ENCODE measurements around the gene ENPP6.

The ENPP6 gene

DNA sequence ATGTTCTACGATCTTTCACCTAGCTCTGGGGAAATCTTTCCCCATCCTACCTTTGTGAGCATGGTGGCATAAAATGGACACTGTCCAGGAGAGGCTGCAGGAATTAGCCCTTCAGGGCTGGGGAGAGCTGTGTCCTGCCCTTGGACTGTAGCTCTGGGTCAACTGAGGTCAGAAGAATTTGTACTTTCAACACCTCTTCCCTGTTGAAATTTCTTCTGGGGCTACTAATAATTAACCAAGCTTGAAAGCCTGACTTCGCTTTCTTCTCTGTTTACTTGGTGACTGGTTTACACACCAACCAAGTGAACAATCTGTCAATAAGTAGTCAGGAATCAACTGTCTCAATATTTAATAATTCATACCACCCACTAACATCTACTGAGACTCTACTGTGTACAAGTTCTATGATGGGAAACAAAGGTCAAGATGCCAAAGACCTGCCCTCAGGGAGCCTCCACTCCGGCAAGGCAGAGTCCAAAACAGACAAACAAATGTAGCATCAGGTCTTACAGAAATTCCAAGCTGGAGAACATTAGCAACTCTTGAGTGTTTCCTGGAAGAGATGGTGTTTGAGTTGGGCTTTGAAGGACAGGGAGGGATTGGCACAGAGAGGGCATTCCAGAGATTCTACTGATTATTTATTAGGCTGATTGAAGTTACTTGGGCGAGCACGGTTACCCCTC, 113.1 kb downstream of the ENPP6 start:
- no peak for DNase-seq (ENCODE audit: low read depth)

DNA sequence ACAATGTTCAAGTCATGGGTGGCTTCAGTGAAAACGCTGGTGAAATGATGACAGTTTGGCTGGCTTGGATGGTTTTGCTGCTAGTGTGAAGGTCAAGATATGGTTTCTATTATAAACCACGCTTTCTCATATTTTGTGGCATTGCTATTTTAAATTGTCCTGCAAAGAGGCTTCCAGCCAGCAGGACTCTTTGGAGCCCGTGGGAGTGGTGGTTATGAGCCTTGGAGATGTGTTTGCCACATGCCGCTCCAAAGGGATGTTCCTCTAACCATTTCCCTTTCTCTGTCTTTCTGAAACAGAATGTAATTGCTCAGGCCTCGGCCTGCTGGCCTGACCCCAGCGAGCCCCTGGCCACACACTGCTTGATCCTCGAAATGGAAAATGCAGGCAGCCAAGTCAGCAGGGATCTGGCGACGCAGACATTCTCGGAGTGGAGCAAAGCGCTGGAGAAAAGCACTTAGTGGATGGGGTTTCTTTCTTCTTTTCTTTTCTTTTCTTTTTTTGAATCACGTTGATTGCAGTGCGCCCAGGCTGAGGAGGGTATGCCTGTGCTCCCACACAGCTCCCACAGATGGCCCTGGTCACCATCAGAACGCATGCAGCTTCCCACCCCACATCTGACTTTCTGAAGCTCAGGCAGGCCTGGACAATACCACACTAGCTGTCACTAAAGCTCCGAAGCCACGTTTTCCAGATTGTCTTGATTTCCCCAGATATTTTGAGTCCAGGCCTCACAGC, 114.0 kb downstream of the ENPP6 start:
- no peak for DNase-seq (ENCODE audit: low read depth)

DNA sequence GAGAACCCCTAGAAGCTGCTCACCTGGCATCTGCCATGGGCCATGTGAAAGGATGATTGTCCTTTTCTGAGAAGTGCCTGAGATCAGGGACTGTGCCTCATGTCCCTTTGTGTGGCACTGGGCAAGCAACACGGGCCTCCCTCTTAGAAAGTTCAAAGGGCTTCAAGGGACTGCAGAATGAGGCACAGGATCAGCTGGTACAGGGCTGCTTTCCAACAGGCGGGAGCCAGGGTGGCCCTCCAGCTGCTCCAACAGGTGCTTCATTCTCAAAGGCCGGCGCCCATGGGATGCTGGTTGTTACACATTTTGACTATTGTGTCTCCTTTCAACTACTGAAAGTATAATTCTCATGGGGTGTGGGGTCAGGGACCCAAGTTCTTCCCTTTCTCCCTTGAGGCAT, 114.7 kb downstream of the ENPP6 start:
- DNase-seq (ENCODE audit: low read depth) = no peak

DNA sequence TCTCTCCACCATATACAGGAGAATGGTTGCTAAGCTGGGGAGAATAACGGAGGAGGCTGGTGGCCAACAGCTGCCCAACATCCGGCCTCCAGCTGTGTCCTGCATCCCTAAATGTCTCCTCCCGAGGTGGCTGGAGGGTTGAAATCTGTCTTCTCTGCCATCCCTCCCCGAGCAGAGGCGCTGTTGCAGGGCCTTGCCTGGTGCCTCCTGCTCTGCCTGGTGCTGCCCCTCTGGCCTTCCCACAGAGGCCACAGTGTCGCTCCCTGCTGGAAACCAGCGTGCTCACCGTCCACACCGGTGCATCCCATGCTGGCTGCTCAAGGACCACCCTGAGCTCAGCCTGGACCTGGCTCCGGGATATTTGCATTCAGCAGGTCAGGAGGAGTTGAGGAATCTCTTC, 115.2 kb downstream of the ENPP6 start:
- no peak for DNase-seq (ENCODE audit: low read depth)

DNA sequence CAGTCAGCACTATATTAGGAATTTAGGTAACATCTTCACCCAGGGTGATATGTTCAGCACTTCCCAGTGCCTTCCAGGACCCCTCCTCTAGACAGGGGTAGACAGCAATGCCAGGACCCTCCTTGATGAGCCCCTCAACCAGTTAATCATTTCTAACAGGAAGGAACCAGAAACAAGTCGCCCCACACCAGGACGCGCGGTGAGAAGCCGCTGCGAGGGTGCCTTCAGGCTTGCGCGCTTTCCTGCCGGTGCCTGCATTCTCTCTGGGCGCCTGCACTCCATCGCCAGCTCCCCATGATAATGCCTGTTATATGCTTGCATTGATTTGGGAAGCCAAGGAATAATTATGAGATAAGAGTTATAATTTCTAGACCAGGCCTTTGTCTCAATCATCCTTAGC, 116.0 kb downstream of the ENPP6 start:
- DNase-seq (ENCODE audit: low read depth) = no peak

DNA sequence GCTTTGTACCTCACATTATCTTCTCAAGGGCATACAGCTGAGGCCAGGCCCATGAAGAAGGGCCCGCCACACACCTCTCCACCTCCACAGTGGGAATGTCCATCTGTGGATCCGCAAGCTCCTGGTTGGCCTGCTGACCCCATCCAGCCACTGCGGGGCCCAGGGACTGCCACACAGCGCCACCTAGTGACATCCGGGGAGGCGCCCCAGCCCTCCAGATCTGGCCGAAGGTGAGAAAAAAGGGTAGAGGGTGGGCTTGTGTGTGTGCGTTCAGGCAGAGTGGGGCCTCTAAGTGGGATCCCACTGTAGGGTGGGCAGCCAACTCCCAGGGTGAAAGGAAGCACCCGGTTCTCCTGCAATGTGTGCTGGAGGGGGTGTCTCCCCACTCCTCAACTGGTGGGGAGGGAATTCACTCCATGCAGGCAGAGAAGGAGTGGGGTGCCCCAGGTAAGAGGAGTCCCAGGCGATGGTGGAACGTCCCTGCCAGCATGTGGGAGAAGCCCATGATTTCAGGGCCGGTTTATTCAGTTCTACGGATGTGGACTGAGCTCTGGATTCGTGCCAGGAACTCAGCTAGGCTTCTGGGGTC, 117.3 kb downstream of the ENPP6 start:
- no peak for DNase-seq (ENCODE audit: low read depth)

DNA sequence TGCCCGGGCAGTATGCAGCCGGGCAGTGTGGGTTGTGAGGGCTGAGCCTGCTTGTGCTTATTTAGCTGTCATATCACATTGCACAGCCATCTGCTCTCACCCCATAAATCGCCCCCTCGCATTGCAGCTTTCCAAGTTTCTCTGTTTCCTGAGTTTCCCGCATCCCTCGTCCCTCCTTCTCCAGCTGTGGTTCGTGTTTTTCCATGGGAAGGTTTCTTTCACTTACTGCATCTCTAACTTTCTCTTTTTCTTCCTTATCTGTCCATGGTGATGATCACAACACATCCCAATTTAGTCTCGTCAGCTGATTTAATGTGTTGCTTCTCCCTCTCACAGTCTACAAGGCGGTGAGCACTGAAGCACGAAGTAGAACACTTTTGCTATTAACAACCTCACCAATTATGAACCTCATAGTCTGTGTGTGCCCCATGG, 118.1 kb downstream of the ENPP6 start:
- DNase-seq (ENCODE audit: low read depth) = no peak

DNA sequence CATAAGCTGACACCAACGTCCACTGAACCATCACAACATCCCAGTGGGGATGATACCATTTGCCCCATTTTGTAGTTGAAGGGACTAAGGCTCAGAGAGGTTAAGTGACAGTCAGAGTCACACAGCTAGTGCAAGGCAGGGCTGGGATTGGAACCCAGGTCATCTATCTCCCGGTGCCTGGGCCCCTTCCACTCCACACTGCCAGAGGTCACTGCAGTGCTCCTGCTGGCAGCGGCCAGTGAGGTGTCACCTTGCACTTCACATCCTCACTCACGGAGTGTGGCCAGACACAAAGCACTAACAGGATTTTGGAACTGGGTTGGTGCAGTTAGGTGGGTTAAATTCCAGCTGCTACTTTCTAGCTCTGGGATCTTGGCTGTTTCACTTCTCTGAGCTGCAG, 118.7 kb downstream of the ENPP6 start:
- DNase-seq (ENCODE audit: low read depth) = no peak

DNA sequence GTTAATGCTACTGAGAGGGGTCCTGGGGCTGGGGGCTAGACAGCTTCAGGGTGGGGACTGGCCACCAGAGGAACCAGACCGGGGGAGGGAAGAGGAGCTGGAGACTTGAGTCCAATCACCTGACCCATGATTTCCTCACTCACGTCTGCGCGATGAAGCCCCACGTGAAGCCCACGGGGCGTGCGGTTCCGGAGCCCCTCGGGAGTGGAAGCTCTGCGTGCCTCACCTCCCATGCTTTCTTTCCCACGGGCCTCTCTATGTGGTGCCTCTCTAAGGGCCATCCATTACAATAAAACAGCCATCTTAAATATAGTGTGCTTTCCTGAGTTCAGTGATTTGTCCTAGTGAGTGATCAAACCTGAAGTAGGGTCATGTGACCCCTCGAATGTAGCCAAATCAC, 119.9 kb downstream of the ENPP6 start:
- DNase-seq (ENCODE audit: low read depth) = no peak

DNA sequence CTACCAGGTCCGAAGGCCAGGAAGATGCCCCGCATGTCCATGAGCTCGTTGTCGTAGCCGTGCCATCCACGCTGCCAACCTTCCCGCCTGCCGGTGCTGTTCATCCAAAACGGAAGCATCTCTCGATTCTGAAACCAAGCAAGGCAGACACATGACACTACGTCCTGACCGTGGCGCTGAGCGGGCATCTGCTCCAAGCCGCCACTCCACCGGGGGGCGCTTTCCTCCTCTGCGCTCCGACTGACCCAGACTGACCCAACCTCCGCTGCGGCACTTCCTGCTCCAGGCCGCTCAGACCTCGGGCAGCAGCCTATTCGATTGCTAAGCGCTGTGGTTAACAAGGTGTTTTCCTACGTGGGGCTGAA, 120.5 kb downstream of the ENPP6 start:
- no peak for DNase-seq (ENCODE audit: low read depth)

DNA sequence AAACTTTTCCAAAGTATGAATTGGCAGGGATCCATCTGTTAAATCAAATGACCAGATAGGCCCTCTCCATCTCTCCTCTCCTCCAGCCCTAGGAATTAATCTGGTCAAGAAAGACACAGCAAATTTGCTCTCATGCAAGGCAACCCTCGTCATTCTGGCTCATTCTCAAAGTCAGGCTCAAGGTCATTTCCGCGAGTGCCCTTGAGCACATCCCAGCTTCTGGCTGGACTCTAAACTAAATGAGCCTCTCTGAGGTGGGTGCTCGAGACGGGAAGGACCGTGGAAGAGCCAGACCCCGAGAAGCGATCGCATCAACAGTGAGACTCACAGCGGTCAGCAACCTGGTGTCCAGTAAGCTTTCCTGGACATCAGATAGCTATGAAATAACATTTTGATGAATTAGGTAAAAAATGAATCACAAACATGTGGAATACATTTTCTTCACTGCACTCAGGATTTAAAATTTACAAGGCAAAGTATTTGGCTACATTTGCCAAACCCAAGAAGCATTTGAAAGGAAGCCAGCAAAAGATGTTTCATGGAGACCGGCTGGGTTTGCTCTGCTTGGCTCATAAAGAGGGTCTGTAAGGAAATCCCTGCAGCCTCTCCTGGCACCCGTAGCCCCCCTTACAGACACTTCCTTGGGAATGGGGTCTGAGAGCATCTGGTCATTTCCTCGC, 121.0 kb downstream of the ENPP6 start:
- DNase-seq (ENCODE audit: low read depth) = no peak

DNA sequence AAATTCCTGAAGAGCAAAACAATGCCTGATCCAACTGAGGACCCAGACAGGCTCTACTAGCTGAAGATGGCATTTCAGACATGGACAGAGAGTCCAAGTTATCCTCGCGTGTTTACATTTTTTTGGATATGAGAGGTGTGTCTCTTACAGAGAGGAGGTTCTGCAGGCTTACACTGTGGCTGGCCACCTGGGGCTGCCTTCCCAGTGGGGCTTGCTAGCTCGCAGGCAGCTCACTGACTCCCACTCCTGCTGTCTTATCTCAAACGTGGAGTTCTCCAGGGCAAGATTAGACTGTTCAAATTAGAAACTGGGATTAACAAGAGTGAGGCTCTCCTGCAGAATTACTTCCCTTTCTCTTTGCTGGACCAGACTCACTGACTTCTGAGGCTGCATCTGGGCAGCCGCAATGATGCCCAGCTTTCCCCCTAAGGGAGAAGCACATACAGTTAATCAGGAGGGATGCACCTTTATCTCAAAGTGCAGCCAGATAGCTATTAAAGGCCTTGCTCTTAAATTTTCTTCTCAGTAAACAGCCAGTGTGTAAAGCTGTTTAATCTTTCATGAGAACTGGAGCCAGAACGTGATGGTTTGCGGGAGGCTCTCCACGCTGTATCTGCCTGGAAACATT, 123.0 kb downstream of the ENPP6 start:
- DNase-seq (ENCODE audit: low read depth) = no peak

DNA sequence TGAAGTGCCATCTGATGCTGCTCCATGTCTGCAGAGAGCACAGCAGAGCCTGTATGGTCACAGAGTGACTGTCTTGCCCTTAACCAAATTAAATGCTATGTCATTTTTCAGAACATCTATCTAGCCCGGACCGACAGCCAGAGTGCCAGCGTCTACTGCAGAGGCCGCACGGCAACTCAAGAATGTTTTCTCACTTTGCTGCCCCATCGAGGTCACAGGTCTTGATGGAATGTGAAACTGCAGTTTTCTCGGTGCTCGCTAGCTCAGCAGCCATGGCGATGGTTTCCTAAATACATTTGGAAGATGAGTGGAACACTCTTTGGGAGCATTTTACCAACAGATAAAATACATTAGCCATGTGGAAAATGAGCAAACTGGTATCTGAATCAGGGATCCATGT, 125.7 kb downstream of the ENPP6 start:
- DNase-seq (ENCODE audit: low read depth) = no peak

DNA sequence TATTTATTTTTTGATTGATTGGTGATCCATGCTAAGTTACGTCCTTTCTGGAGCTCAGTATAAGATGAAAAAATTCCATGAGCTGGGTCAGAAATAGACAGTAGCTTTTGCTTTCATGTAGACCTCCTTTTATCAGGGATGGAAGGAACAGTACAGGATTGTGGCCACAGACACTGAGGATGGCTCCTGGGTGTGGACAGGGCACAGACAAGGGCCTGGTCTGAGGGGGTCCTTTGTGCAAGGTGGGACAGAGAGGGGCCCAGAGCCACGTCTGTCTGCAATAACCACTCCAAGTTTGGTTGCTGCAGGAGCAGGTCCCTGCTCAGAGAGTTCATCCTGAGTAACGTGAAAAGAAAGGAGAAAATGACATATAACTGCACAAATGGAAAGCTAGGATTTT, 127.1 kb downstream of the ENPP6 start:
- no peak for DNase-seq (ENCODE audit: low read depth)

DNA sequence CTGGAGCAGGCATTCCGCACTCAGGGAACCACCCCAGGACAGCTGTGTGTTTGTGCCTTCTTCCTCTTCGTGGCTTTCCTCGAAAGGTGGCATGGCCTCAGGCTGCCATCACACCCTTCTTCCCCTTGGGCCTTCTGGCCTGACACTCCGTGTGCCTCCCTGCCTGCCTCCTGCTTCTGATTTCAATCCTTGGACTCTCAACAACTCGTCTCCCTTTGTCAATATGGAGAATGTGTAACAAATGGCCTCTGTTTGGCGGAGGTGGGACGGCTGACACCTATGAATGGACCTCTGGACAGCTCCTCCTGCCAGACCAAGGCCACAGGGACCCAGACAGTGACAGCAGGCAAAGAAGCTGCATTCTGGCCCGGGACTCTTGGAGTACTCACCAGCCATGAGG, 137.0 kb downstream of the ENPP6 start:
- no peak for DNase-seq (ENCODE audit: low read depth)

DNA sequence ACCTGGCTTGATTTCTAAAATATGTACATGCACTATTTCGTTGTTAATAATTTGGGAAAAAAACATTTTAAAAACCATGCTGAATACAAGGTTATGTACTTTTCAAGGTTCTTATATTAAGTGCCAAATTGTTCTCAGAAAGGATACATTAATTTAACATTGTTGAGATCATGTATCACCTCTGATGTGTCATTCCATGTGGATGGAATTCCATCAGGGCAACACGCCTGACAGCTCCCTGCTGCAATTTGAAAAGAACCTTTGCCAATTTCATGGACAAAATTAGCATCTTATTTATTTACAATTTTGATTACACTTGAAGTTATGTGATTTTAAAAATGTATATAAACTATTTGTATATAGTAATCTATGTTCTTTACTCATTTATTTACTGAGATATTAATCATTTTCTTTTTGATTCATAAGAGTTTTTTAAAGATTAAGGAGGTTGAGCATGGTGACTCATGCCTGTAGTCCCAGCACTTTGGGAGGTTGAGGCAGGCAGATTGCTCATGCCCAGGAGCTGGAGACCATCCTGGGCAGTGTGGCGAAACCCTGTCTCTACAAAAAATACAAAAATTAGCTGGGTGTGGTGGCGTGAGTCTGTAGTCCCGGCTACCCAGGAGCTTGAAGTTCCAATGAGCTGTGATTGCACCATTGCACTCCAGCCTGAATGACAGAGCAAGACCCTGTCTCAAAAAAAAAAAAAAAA, 142.8 kb downstream of the ENPP6 start:
- DNase-seq (ENCODE audit: low read depth) = no peak

DNA sequence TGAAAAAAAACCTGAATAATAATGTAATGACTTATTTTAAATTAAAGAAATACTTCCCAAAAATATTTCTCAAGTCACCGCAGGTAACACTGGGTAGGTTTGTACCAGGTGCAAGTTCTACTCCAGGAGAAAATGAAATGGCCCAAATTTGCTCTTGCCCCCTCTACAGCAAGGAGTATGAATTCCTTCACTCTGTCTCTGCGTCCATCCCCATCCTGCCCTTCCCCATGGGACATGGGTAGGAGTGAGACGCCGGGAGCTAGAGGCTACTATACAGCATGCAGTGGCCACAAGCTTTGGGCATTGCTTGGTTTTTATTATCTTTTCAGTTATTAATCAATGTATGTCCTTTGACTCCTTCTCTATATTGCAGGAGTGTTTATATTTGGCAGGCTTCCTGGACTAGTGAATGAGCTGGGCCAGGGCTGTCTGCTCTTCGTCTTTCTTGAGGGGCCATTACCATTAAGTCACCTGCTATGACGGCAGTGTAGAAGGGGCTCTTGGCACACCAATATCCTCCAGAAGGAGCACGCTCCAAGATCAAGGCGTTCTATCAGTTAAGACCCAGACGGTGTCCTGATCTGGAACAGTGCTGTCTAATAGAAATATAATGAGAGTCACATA, 149.6 kb downstream of the ENPP6 start:
- DNase-seq (ENCODE audit: low read depth) = no peak

DNA sequence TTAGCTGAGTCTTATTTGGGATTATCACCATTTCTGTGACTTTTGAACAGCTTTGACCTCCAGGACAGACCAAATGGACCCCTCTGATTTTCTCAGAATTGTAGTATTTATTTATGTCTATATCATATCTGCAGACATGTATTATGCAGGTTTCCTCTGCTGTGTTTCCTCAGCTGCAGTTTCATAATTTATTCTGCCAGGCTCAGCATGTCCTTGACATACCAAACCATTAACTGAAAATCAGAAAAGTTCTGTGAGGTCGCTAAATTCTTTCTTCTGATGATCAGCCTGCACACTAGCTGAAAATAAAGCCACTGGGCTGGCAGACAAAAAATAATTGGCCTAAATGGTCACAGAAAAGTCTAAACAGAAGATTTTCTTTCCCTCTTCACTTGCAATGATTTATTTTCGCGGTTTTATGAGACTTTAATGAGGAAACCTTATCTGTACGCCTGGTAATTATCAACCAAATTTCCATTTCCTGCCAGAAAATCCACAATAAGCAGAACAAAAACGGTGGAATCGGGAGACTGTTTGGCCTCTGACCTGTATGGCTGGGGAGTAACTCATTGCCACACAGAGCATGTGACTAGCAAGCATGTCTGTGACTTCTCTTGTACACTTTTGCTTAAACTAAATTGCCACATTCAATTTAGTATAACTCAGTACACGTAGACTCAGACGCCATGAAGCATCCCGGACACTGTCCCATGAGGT, 150.9 kb downstream of the ENPP6 start:
- DNase-seq (ENCODE audit: low read depth) = no peak

DNA sequence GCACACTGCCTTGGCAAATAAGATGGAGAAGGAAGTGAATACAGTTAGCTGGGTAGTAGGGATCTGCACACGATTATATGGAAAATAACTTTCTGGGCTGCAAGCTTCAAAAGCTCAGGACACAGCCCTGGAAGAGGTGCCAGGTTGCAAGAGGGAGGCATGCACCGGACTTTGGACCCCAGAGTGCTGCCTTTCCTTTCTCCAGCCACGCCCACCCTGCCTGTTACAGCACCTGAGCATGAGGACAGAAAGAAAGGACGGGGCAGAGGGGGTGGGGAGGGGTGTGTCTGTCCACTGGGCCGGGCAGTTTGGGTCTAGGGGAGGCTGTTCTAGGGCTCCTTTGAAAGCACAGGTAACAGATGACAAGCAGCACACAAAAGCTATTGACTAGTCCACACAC, 152.8 kb downstream of the ENPP6 start:
- DNase-seq (ENCODE audit: low read depth) = no peak

DNA sequence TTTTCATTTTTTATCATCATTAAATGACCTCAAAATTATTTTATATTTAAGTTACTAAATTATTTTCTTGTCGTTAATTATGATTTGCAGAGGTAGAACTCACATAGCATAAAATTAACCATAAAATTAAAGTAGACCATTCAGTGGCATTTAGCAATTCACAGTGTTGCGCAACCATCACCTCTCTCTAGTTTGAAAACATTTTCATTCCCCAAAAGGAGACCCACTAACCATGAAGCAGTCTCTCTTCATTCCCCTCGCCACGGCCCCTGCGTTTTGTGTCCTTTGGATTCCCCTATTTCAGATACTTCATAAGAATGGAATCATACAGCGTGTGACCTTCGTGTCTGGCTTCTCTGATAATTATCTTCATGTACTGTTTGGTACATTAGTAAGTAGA, 154.9 kb downstream of the ENPP6 start:
- DNase-seq (ENCODE audit: low read depth) = no peak

DNA sequence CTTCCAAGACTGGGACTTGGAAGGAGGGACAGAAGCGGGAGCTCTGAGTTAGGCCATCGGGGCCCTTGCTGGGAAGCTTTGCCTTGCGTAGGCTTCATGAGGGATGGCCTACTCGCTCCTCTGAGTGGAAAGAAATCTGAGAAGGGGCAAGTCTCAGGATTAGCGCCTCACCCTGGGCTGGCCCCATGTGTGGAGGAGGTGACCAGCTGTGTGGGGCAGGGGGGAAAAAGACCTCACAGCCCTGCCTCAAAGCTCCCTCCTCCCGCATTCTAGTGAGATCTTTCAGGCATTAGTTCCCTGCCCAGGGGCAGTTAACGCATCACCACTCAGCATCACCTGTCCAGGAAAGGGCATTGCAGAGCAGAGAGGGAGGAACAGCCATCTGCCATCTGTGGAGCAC, 156.1 kb downstream of the ENPP6 start:
- no peak for DNase-seq (ENCODE audit: low read depth)

All from activated gamma-delta T cell treated with anti-CD3 and anti-CD28 coated beads, Interleukin-2, amount 50 U/mL, for 16 hours (primary cell).